ENCODE results near the gene ZFAND2B. TPM values are rescaled to one million over a fixed set of nuclear protein-coding genes. Genes with fewer than 3 reads are reported as not detected.

ZFAND2B gene, protein sequence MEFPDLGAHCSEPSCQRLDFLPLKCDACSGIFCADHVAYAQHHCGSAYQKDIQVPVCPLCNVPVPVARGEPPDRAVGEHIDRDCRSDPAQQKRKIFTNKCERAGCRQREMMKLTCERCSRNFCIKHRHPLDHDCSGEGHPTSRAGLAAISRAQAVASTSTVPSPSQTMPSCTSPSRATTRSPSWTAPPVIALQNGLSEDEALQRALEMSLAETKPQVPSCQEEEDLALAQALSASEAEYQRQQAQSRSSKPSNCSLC
- total RNA-seq = 10 to 100 TPM; 38.7 to 59.7 (median 43.3) TPM

DNA sequence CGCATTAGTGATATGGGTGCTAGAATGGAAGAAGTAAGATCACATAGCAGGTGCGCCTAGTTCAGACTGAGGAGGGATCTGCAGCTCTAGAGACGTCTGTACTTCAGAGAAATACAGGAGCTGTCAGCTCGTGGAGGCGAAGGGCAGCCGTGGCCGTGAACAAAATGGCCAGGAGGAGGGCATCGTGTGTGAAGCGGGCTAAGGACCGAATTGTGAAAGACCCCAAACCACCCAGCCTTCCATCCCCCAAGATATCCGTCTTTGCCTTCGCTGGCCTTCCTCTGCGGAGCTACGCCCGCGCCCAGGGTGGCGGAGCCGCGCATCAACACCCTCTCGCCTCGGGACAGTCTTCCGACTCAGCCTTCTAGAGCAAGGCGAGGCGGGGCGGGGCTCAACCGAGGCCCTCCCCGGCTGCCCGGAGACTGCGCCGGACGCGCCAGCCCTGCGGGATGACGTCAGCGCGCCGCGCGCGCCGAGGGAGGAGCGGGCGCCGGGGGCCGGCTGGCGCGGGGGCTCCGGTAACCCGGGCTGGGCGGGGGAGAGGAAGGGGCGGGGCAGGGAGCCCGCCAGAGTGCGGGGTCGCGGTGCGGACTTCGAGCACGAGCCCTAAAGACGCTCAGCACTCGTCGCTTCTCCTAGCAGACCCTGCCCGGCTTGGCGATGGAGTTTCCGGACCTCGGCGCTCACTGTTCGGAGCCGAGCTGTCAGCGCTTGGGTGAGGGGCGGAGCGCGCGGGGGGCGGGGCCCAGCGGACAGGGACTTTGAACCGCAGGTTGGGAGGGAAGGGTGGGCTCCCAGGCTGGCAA is at the start of gene ZFAND2B:
ZFAND2B (plus strand) TSS at position 455 of the 806 bp plus-strand sequence; CDS start at position 661, 206 bp downstream.
- H3K9me3 ChIP-seq = no peaks in the 10 kb centered on the region
- H3K36me3 ChIP-seq = peaks cover 0 to 34% (median 19%) of the 10 kb centered on the region in 4 donors
- DNase-seq = peak; percentile 97 to 99
- peak; percentile 96 to 99 for ATAC-seq (ENCODE audit: low FRiP score in 2 of 2)
- TF ChIP-seq, protein P1, sequence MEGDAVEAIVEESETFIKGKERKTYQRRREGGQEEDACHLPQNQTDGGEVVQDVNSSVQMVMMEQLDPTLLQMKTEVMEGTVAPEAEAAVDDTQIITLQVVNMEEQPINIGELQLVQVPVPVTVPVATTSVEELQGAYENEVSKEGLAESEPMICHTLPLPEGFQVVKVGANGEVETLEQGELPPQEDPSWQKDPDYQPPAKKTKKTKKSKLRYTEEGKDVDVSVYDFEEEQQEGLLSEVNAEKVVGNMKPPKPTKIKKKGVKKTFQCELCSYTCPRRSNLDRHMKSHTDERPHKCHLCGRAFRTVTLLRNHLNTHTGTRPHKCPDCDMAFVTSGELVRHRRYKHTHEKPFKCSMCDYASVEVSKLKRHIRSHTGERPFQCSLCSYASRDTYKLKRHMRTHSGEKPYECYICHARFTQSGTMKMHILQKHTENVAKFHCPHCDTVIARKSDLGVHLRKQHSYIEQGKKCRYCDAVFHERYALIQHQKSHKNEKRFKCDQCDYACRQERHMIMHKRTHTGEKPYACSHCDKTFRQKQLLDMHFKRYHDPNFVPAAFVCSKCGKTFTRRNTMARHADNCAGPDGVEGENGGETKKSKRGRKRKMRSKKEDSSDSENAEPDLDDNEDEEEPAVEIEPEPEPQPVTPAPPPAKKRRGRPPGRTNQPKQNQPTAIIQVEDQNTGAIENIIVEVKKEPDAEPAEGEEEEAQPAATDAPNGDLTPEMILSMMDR (IDR thresholded peaks at IDR 0.05) = peak; percentile 11 to 74 (median 48)
- TF ChIP-seq EP300 (IDR thresholded peaks at IDR 0.05) = no peak
- peak in 3 of 4 donors; percentile 70 to 98 (median 97) for TF ChIP-seq POLR2A (IDR thresholded peaks at IDR 0.05)
- peak; percentile 92 to 98 for TF ChIP-seq POLR2AphosphoS5 (IDR thresholded peaks at IDR 0.05)
- peaks cover 17 to 23% (median 20%) of the 10 kb centered on the region in 4 donors for H3K4me1 ChIP-seq
- 0 to 1% methylated on average over 28 to 57 of the region's 76 CpGs for WGBS, 2 donors
- peak within 1 kb of the TSS; percentile 73 to 97 (median 88) for H3K4me3 ChIP-seq
- peak within 1 kb of the TSS; percentile 91 to 98 (median 96) for H3K27ac ChIP-seq
- no peaks in the 10 kb centered on the region for H3K27me3 ChIP-seq

GRCh38 chr2:219157396-219157795 is 49.2 kb upstream of the ZFAND2B start:
- Histone ChIP-seq H3K4me3 (no peak overlapping the region), H3K27me3 (no peaks in the 10 kb centered on the region), H3K36me3 (peaks cover 0 to 45% (median 13%) of the 10 kb centered on the region in 4 donors), H3K27ac (no peak overlapping the region), H3K9me3 (no peaks in the 10 kb centered on the region), H3K4me1 (peaks cover 10 to 12% (median 11%) of the 10 kb centered on the region in 4 donors)
- 91 to 95% methylated on average over 8 of the region's 8 CpGs for WGBS, 2 donors
- DNase-seq = no peak
- TF ChIP-seq POLR2A (IDR thresholded peaks at IDR 0.05) (no peak), POLR2AphosphoS5 (IDR thresholded peaks at IDR 0.05) (no peak), EP300 (IDR thresholded peaks at IDR 0.05) (no peak)
- TF ChIP-seq, protein P1 (IDR thresholded peaks at IDR 0.05) = no peak
- no peak for ATAC-seq (ENCODE audit: low FRiP score in 2 of 2)

DNA sequence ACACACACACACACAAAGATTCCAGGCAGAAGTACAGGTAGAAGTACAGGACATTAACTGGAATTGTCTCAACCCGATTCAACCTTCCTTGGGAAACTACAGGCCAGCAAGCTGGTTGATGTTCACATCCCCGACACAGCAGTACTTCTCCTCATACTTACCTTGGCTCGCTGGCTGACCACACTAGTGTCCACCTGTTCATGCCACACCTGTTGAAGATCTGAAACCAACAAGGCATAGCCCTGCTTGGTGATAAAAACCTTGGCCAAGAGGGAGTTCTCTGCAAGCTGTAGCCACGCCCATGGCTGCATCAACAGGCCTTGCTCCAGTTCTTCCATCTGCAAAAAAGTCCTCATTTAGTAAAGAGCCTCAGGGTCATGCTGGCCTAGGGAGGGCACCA is 48.6 kb upstream of the ZFAND2B start:
- DNase-seq = no peak
- 98 to 99% methylated on average over 4 of the region's 4 CpGs for WGBS, 2 donors
- no peaks in the 10 kb centered on the region for H3K27me3 ChIP-seq

GRCh38 chr2:219158586-219158985 is 48.0 kb upstream of the ZFAND2B start:
- peaks cover 0 to 34% (median 11%) of the 10 kb centered on the region in 4 donors for H3K36me3 ChIP-seq
- no peak for ATAC-seq (ENCODE audit: low FRiP score in 2 of 2)
- 79 to 81% methylated on average over 3 of the region's 3 CpGs for WGBS, 2 donors
- TF ChIP-seq POLR2AphosphoS5 (IDR thresholded peaks at IDR 0.05) (no peak), POLR2A (IDR thresholded peaks at IDR 0.05) (no peak), EP300 (IDR thresholded peaks at IDR 0.05) (no peak)
- TF ChIP-seq, protein P1 (IDR thresholded peaks at IDR 0.05) = no peak
- no peak overlapping the region for H3K27ac ChIP-seq
- no peak overlapping the region for H3K4me3 ChIP-seq
- H3K9me3 ChIP-seq = no peaks in the 10 kb centered on the region
- H3K4me1 ChIP-seq = peaks cover 10 to 12% (median 11%) of the 10 kb centered on the region in 4 donors
- no peaks in the 10 kb centered on the region for H3K27me3 ChIP-seq
- DNase-seq = no peak

More for the DNA sequence above, 48.6 kb upstream of the ZFAND2B start:
- no peaks in the 10 kb centered on the region for H3K9me3 ChIP-seq
- TF ChIP-seq, protein P1 (IDR thresholded peaks at IDR 0.05) = no peak
- no peak for TF ChIP-seq POLR2A (IDR thresholded peaks at IDR 0.05)
- no peak for TF ChIP-seq POLR2AphosphoS5 (IDR thresholded peaks at IDR 0.05)
- H3K36me3 ChIP-seq = peaks cover 0 to 39% (median 11%) of the 10 kb centered on the region in 4 donors
- H3K4me3 ChIP-seq = no peak overlapping the region
- ATAC-seq (ENCODE audit: low FRiP score in 2 of 2) = no peak
- H3K27ac ChIP-seq = no peak overlapping the region
- peaks cover 10 to 12% (median 11%) of the 10 kb centered on the region in 4 donors for H3K4me1 ChIP-seq

Data from upper lobe of left lung (tissue), 6 donors.